HG03565 (cell line): ENCODE data around the gene PPP1R26.
"Not testable (repeated sequence)": the region's sequence is repeated elsewhere in the genome, so short reads cannot be mapped to it uniquely, and the experiment has no call there.

Source experiments
- ATAC-seq: cut with Tn5 transposase; IDR thresholded peaks from one replicate; pipeline ENCODE4 v1.9.1; 2021; ENCODE audit warnings: mild to moderate bottlenecking, moderate library complexity; ENCODE audit not compliant: unreplicated experiment

PPP1R26 gene

DNA sequence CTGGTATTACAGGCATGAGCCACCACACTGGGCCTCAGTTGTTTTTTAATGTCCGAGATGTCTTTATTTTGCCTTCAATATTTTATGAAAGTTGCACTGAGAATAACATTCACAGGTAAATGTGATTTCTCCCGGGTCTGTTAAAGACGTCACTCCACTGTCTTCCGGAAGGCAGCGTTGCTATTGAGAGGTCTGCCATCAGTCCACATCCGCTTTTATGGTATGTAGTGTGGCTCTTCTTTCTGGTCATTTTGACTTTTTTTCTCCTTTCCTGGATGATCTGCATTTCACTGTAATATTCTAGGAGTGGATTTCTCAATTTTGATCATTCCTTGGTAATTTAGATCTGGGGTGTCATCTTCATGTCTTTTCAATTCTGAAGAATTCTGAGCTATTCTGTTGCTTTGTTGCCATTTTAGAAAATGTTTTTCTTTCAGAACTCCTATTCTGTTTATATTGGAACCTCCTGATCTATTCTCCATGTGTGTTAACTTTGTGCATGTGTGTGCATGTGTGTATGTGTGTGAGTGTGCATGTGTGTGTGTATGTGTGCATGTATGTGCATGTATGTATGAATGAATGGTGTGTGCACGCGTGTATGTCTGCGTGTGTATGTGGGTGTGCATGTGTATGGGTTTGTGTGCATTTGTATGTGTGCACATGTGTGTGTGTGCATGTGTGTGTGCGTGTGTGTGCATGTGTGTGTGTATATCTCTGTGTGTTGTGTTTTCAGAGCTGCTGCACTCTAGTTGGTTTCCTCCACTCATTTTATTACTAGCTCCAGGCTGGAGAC is 39.8 kb downstream of the PPP1R26 start:
- no peak for ATAC-seq

DNA sequence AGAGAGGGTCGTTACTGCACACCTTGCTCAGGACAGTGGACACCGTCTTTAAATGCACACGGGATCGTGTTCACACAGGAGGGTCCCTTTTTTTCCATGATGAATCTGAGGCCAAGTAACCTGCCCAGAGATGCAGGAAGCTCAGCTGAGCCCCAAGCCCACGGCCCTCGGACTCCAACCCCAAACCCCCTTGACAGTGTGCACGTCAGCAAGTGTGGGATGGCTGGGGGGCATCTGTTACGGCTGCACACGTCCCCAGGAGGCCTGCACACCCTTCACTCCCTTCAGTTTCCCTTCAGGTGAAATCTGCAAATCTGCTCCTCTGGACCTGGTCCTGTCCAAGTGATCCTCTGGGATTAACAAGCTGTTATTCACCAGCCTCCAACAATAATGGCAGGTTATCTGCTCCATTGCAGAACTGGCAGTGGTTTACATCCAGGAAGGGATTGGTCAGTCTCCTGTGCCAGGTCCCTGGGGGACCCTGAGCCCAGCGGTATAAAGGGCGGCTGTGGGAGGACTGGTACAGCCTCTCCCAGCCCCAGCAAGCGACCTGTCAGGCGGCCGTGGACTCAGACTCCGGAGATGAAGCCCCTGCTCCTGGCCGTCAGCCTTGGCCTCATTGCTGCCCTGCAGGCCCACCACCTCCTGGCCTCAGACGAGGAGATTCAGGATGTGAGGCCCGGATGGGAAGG is 41.5 kb downstream of the PPP1R26 start, which contains the start of gene LCN1:
Gene LCN1 (plus strand): TSS at position 525 of the 692 bp plus-strand sequence. CDS start 58 bp downstream, at position 583.
- no peak for ATAC-seq

DNA sequence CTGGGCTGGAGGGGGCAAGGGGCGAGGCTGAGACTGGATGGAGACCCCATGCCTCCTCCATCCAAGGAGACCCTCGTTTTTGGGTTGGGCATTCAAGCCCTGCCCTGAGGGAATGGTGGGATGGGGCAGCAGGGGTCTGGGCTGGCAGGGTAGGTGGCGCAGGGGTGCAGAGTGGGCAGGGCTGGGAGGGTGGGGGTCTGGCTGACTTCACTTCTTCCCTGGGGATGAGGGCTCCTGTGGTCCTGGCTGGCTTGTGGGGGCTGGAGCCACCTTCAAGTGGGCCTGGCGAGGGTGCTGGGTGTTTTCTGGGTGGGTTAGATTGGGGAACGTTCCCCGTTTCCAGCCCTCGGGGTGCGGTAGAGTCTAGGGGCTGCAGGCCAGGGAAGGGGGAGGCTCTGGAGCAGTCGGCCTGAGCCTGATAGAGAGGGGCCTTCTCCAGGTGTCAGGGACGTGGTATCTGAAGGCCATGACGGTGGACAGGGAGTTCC is 42.1 kb downstream of the PPP1R26 start:
- no peak for ATAC-seq

GRCh38 chr9:135522137-135522877 is 42.7 kb downstream of the PPP1R26 start:
- no peak for ATAC-seq

DNA sequence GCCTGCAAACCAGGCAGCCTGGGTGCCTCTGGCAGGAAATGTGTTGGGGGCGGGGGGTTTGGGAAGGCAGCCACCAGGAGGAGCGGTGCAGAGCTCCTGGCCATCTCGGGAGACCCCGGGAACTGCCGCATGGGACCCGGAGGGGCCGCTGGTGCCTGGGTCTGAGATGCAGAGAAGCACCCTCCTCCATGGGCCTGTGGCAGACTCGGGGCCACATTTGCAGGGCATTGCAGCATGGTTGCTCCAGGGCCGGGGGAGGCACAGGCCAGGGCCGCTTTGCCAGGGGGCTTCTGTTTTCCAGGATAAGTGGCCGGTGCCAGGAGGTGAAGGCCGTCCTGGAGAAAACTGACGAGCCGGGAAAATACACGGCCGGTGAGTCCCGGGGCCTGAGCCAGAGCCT is 43.3 kb downstream of the PPP1R26 start:
- ATAC-seq: no peak

GRCh38 chr9:135523521-135524129 is 44.0 kb downstream of the PPP1R26 start:
- ATAC-seq: no peak

DNA sequence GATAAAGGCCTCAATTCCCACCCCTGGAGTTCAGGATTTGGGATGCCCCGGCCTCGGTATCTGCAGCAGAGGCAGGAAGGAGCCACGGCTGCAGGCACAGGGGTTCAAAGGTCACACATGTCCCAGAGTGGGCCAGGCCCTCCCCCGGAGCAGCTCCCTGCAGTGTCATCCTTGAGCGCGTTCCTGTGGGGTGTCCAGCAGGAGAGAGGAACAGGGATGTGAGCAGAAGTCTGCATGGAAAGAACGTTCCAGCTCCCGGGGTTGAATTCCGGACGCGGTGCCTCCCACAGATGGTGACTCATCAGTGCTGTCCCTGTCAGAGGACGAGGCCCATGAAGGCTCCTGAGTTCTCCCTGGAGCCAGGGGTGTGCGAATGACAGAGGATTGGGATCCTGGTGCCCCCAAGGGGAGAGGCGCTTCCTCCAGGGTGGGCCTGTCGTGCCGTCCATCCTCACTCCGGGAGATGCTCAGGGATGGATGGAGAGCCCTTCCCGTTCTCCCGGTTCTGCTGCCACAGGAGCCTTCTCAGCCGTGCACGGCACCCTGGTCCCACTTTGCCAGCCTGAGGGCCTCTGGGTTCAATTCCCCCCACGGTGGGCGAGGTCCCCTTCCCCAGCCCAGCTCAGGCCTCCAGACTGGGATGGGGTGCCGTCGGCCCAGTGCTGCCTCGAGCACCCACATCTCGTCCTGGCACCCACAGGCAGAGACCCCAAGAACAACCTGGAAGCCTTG is 44.7 kb downstream of the PPP1R26 start:
- no peak for ATAC-seq

DNA sequence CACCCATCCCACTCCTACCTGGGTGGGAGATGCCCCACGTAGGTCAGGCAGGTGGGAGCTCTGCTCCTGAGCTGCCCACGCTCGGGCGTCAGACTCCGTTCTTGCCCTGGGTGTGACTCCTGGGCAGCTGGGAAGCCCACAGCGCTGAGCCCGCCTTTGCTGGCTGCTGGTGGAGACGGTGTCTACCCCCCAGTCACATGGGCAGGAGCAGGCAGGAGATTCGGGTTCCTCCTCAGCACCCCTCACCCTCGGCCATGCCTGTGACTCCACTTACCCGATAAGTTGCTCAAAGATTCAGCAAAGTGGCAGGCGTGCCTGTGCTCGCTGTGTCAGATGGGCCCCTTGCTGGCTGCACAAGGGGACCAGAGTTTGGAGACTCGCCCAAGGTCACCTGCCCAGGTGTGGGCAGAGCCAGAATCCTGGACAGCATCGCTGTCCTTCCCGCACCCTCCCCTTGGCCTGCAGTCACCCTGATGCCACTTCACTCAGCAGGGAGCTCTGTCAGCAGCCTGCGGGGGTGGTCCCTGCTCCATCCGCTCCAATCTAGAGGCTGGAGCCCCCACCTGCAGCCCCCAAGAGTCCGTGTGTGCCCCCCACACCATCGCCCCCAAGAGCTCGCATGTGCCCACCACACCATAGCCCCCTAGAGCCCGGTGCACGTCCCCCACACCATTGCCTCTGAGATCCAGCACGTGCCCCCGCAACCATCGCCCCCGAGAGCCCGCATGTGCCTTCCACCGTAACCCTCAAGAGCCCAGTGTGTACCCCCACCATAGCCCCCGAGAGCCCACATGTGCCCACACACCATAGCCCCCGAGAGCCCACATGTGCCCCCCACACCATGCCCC is 45.9 kb downstream of the PPP1R26 start:
- no peak for ATAC-seq

GRCh38 chr9:135526089-135526729 is 46.6 kb downstream of the PPP1R26 start:
- no peak for ATAC-seq

GRCh38 chr9:135526730-135527571 is 47.4 kb downstream of the PPP1R26 start:
- ATAC-seq: no peak

DNA sequence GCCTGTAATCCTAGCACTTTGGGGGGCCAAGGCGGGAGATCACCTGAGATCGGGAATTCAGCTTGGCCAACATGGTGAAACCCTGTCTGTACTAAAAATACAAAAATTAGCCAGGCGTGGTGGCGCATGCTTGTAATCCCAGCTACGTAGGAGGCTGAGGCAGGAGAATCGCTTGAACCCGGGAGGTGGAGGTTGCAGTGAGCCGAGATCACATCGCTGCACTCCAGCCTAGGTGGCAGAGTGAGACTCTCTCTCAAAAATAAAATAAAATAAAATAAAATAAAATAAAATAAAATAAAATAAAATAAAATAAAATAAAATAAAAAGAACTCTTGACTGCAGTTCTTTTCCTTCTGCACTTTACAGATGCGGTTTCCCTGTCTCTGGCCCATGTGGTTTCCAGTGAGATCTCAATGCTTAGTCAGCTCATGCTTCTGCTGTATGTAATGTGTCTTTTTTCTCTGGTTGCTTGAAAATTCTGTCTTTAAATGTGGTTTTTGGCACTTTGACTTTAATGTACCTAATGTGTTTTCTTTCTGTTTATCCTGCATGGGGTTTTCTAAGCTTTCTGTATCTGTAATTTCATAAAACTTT is 49.4 kb downstream of the PPP1R26 start:
- not testable (repeated sequence) for ATAC-seq

GRCh38 chr9:135530146-135530545 is 50.6 kb downstream of the PPP1R26 start:
- no peak for ATAC-seq

DNA sequence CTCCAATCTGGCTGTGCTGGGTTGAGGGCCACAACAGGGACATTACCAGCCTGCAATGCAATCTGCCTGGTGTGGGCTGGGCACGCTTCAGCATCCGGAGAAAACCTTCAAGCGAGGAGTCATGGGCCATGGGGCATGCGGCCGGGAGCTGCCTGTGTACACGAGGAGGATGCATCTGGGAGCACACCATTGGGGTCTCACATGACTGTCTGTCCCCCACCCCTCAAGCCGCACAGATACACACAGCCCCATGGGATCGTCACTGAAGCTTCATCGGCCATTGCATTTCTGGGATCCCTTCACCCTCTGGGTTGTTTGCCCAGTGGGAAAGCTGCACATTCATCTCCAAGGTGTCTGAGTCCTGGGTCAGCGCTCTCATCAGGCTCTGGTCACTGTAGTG is 51.5 kb downstream of the PPP1R26 start:
- no peak for ATAC-seq

DNA sequence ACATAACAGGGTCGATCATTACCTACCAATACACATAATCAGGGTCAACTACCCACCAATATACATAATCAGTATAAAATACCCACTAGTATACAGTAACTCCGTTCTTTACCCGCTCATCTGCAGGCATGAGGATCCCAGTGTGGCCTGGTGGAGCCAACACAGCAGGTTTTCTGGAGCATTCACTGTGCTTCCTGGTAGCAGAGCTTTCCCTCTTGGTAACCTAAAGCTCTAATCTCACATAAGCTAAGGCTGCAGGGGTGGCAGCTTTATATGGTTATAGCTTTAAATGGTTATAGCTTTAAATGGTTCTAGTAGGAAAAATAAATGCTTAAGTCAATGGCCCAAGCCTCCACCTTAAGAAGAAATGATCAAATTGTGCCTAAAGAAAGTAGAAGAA is 53.5 kb downstream of the PPP1R26 start:
- no peak for ATAC-seq

- no peak for ATAC-seq
Measured at GRCh38 chr9:135533674-135534073, 54.1 kb downstream of the PPP1R26 start.

GRCh38 chr9:135534192-135534711 is 54.7 kb downstream of the PPP1R26 start:
- ATAC-seq: not testable (repeated sequence)

DNA sequence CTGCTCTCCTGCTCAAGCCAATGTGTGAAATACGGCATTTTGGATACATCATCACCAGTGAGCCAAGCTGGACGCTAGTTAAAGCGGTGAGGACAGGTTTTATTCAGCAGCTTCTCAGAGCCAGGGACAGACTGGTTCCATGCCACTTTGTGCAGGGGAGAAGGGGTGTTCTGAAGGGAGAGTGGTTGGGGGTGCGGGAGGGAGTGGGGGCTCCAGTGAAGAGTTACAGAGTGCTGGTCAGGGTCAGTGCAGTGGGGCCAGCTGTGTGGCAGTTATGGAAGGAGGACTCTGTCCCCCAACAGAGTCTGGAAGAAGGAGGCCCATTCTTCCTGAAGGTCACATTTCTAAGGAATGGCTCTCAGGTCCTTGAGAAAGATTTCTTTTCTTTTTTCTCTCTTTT is 55.2 kb downstream of the PPP1R26 start:
- not testable (repeated sequence) for ATAC-seq
